H9 (cell line): ENCODE results near the gene TBC1D9. TPM values are rescaled to one million over a fixed set of nuclear protein-coding genes. Genes with fewer than 3 reads are reported as not detected.

Experiments used
- DNase-seq: peaks from one replicate; pipeline ENCODE4 v3.0.0-alpha.2; 2017
- H2AFZ ChIP-seq: one replicate; pipeline ENCODE4 v1.6.1; 2013; ENCODE audit warnings: mild to moderate bottlenecking, low read length, control low read depth, moderate library complexity
- H2AK5ac ChIP-seq: 2 replicates; pipeline ENCODE4 v1.6.1; 2013; ENCODE audit warnings: low read length, control low read depth, mixed read lengths; ENCODE audit not compliant: insufficient read length
- H2BK120ac ChIP-seq: one replicate; pipeline ENCODE4 v1.6.1; 2013; ENCODE audit warnings: low read depth, mild to moderate bottlenecking, low read length, control low read depth, inconsistent platforms; ENCODE audit not compliant: poor library complexity, severe bottlenecking
- H2BK12ac ChIP-seq: 2 replicates; pipeline ENCODE4 v1.6.1; 2013; ENCODE audit warnings: low read length, control low read depth, mixed read lengths, low read depth; ENCODE audit not compliant: insufficient read length
- H2BK15ac ChIP-seq: 2 replicates; pipeline ENCODE4 v1.6.1; 2013; ENCODE audit warnings: low read depth, low read length, control low read depth
- H2BK20ac ChIP-seq: one replicate; pipeline ENCODE4 v1.6.1; 2013; ENCODE audit warnings: low read depth, mild to moderate bottlenecking, low read length, control low read depth, inconsistent platforms; ENCODE audit not compliant: poor library complexity, severe bottlenecking
- H2BK5ac ChIP-seq: 2 replicates; pipeline ENCODE4 v1.6.1; 2013; ENCODE audit warnings: low read length, control low read depth, mixed read lengths; ENCODE audit not compliant: insufficient read length
- H3K14ac ChIP-seq: 2 replicates; pipeline ENCODE4 v1.6.1; 2013; ENCODE audit warnings: low read length, control low read depth; ENCODE audit not compliant: insufficient read depth
- H3K18ac ChIP-seq: 2 replicates; pipeline ENCODE4 v1.6.1; 2013; ENCODE audit warnings: low read depth, mild to moderate bottlenecking, mixed read lengths, low read length, control low read depth; ENCODE audit not compliant: insufficient read length
- H3K23ac ChIP-seq: 2 replicates; pipeline ENCODE4 v1.6.1; 2013; ENCODE audit warnings: low read length, control low read depth, mixed read lengths, low read depth; ENCODE audit not compliant: insufficient read length
- H3K23me2 ChIP-seq: 2 replicates; pipeline ENCODE4 v1.6.1; 2013; ENCODE audit warnings: low read depth, mild to moderate bottlenecking, mixed read lengths, low read length, control low read depth; ENCODE audit not compliant: insufficient read length, poor library complexity, severe bottlenecking
- H3K27ac ChIP-seq: 2 replicates; pipeline ENCODE4 v1.5.1; 2013; ENCODE audit warnings: low read length, control low read depth, mixed read lengths, low read depth; ENCODE audit not compliant: insufficient read length
- H3K27me3 ChIP-seq: 2 replicates; pipeline ENCODE4 v1.6.1; 2013; ENCODE audit warnings: low read length, control low read depth, inconsistent platforms; ENCODE audit not compliant: insufficient read depth
- H3K4ac ChIP-seq: 2 replicates; pipeline ENCODE4 v1.6.1; 2013; ENCODE audit warnings: low read depth, mild to moderate bottlenecking, control low read depth, inconsistent platforms, low read length, moderate library complexity
- H3K4me1 ChIP-seq: 2 replicates; pipeline ENCODE4 v1.6.1; 2013; ENCODE audit warnings: low read length, control low read depth, inconsistent platforms; ENCODE audit not compliant: insufficient read depth
- H3K4me2 ChIP-seq: 2 replicates; pipeline ENCODE4 v1.6.1; 2013; ENCODE audit warnings: low read length, control low read depth, mixed read lengths; ENCODE audit not compliant: insufficient read length, insufficient read depth
- H3K56ac ChIP-seq: 2 replicates; pipeline ENCODE4 v1.6.1; 2013; ENCODE audit warnings: low read depth, mild to moderate bottlenecking, mixed read lengths, low read length, control low read depth; ENCODE audit not compliant: insufficient read length
- H3K79me1 ChIP-seq: 2 replicates; pipeline ENCODE4 v1.6.1; 2013; ENCODE audit warnings: low read depth, mild to moderate bottlenecking, moderate library complexity, low read length, control low read depth, inconsistent platforms; ENCODE audit not compliant: insufficient read depth, poor library complexity, severe bottlenecking
- H3K79me2 ChIP-seq: 2 replicates; pipeline ENCODE4 v1.6.1; 2013; ENCODE audit warnings: low read length, control low read depth, inconsistent platforms; ENCODE audit not compliant: insufficient read depth
- H3K9ac ChIP-seq: 2 replicates; pipeline ENCODE4 v1.6.1; 2013; ENCODE audit warnings: low read length, control low read depth, mixed read lengths; ENCODE audit not compliant: insufficient read length; ENCODE audit errors: extremely low read depth
- H3K9me3 ChIP-seq: one replicate; pipeline ENCODE4 v1.6.1; 2013; ENCODE audit warnings: low read depth, low read length, inconsistent platforms; ENCODE audit not compliant: control insufficient read depth
- H3T11ph ChIP-seq: one replicate; pipeline ENCODE4 v1.6.1; 2013; ENCODE audit warnings: mild to moderate bottlenecking, low read length, control low read depth, inconsistent platforms
- H4K20me1 ChIP-seq: one replicate; pipeline ENCODE4 v1.6.1; 2013; ENCODE audit not compliant: control insufficient read depth, insufficient read length, insufficient read depth
- H4K5ac ChIP-seq: 2 replicates; pipeline ENCODE4 v1.6.1; 2013; ENCODE audit warnings: low read depth, mild to moderate bottlenecking, mixed read lengths, low read length, control low read depth; ENCODE audit not compliant: insufficient read length
- H4K8ac ChIP-seq: replicated peaks from 2 replicates; pipeline ENCODE4 v1.6.1; 2013; ENCODE audit warnings: low read length, control low read depth, mixed read lengths, low read depth; ENCODE audit not compliant: insufficient read length
- H4K91ac ChIP-seq: 2 replicates; pipeline ENCODE4 v1.6.1; 2013; ENCODE audit warnings: low read depth, mild to moderate bottlenecking, moderate library complexity, mixed read lengths, low read length, control low read depth; ENCODE audit not compliant: insufficient read length
- H3K27ac Mint-ChIP-seq, 3 experiments: 2 replicates in 2 of 3; 3 replicates in 1 of 3; pipeline ENCODE4 v1.8.0; 2020 to 2021; ENCODE audit warnings: mixed read lengths in 3 of 3, mild to moderate bottlenecking in 1 of 3, moderate library complexity in 1 of 3
- H3K27me3 Mint-ChIP-seq: 2 replicates; pipeline ENCODE4 v1.8.0; 2021; ENCODE audit warnings: low read depth, mild to moderate bottlenecking, moderate library complexity, mixed read lengths
- H3K36me3 Mint-ChIP-seq, 3 experiments: 2 replicates in 2 of 3; 3 replicates in 1 of 3; pipeline ENCODE4 v1.8.0; 2020 to 2021; ENCODE audit warnings: low read depth in 3 of 3, mixed read lengths in 3 of 3; ENCODE audit not compliant: insufficient read depth in 1 of 3
- H3K4me1 Mint-ChIP-seq, 2 experiments: 2 replicates each; pipeline ENCODE4 v1.8.0; 2020; ENCODE audit warnings: mixed read lengths in 2 of 2
- H3K4me3 Mint-ChIP-seq, 2 experiments: 2 replicates in 1 of 2; 3 replicates in 1 of 2; pipeline ENCODE4 v1.8.0; 2020 to 2021; ENCODE audit warnings: mild to moderate bottlenecking in 2 of 2, mixed read lengths in 2 of 2, moderate library complexity in 1 of 2
- H3K9me3 Mint-ChIP-seq, 2 experiments: 2 replicates in 1 of 2; 3 replicates in 1 of 2; pipeline ENCODE4 v1.8.0; 2020; ENCODE audit warnings: mild to moderate bottlenecking in 2 of 2, mixed read lengths in 2 of 2, moderate library complexity in 1 of 2
- CTCF ChIP-seq: fragments of 200-600 bp; sonication (generic); conservative IDR thresholded peaks from 3 replicates; pipeline ENCODE4 v1.8.0; 2021; ENCODE audit warnings: antibody characterized with exemption, mild to moderate bottlenecking
- WGBS: extraction: QIAGEN DNeasy Blood & Tissue Kit; methylation state at CpG from one replicate; pipeline ENCODE4 v1.1.7; 2013; ENCODE audit warnings: missing lambda C conversion rate, low lambda C conversion rate, mixed read lengths; ENCODE audit not compliant: insufficient read length; ENCODE audit errors: extremely low coverage; 5-methylcytosine and 5-hydroxymethylcytosine counted together
- total RNA-seq: library from RNA; stranded (reverse); gene quantifications from 2 replicates; pipeline ENCODE4 v1.2.1, GENCODE V29; 2021

Gene TBC1D9
- total RNA-seq, 1 experiment from 2014 or later: 0.63 TPM

GRCh38 chr4:140630246-140630645 lies 125.9 kb downstream of the TBC1D9 start:
- Histone ChIP-seq H2BK15ac (no peak overlapping the region), H3K9ac (no peak overlapping the region), H3K79me1 (no peaks in the 10 kb centered on the region), H3K27me3 (no peaks in the 10 kb centered on the region), H2AK5ac (no peak overlapping the region), H3K4ac (no peak overlapping the region), H2AFZ (no peak overlapping the region), H4K91ac (no peak overlapping the region), H4K8ac (no peak overlapping the region), H2BK120ac (no peak overlapping the region), H4K20me1 (no peaks in the 10 kb centered on the region), H2BK12ac (no peak overlapping the region), H3K4me1 (no peaks in the 10 kb centered on the region), H3K56ac (no peak overlapping the region), H3K9me3 (no peaks in the 10 kb centered on the region), H2BK5ac (no peak overlapping the region), H3K4me2 (no peak overlapping the region), H4K5ac (no peak overlapping the region), H3K27ac (no peak overlapping the region), H3K23ac (no peak overlapping the region), H3K18ac (no peak overlapping the region), H3K14ac (no peak overlapping the region), H3K23me2 (no peaks in the 10 kb centered on the region), H2BK20ac (no peak overlapping the region), H3K79me2 (no peaks in the 10 kb centered on the region), H3T11ph (no peak overlapping the region)
- peaks cover 7% of the 10 kb centered on the region in 2 experiments; a peak in 3 of 4 replicates for H3K4me1 Mint-ChIP-seq
- DNase-seq: no peak
- H3K4me3 Mint-ChIP-seq: no peak overlapping the region
- H3K27ac Mint-ChIP-seq: peak overlapping the region in 1 of 3 experiments; percentile 53; a peak in 1 of 7 replicates
- no CpG with 5 or more reads among the region's 4 CpGs for WGBS
- H3K9me3 Mint-ChIP-seq: no peaks in the 10 kb centered on the region
- H3K36me3 Mint-ChIP-seq: no peaks in the 10 kb centered on the region
- no peak for TF ChIP-seq CTCF
- H3K27me3 Mint-ChIP-seq: no peaks in the 10 kb centered on the region; the same call in 1 of the 2 replicates
